ENCODE results near the gene XAF1. TPM values are rescaled to one million over a fixed set of nuclear protein-coding genes. Genes with fewer than 3 reads are reported as not detected.

Gene XAF1
- total and polyA plus RNA-seq, 9 of the 15 experiments (the other 6 are each of a cell fraction or from before 2014, with no cell fraction given): 0.07 to 0.22 (median 0.11) TPM; not detected in 4

- no peak for ATAC-seq
Observed at GRCh38 chr17:6779411-6779810, 23.6 kb downstream of the XAF1 start.

More at GRCh38 chr17:6779411-6779810, 23.6 kb downstream of the XAF1 start:
- Histone ChIP-seq H3K4me2 (ENCODE audit: insufficient read depth, low read length) (no peak overlapping the region), H3K27me3 (ENCODE audit: control insufficient read depth in 2 of 2, insufficient read depth in 2 of 2, low read length in 2 of 2) (peaks cover 12 to 44% of the 10 kb centered on the region in 2 experiments; a peak in 4 of 5 replicates), H3K4me1 (replicated peaks in 1 of 2; ENCODE audit: control insufficient read depth in 2 of 2, insufficient read depth in 2 of 2, low read length in 2 of 2) (peaks cover 0 to 6% of the 10 kb centered on the region in 2 experiments; a peak in 1 of 5 replicates), H3K36me3 (ENCODE audit: control insufficient read depth, insufficient read depth, low read length) (no peaks in the 10 kb centered on the region), H3K27ac (ENCODE audit: extremely low read depth, low read depth, low read length) (no peak overlapping the region), H3K79me2 (ENCODE audit: control insufficient read depth, insufficient read depth, low read length) (no peaks in the 10 kb centered on the region), H3K4me3 (no peak overlapping the region), H4K20me1 (replicated peaks; ENCODE audit: control insufficient read depth, insufficient read depth, low read length) (no peaks in the 10 kb centered on the region), H2AFZ (ENCODE audit: low read depth, low read length) (no peak overlapping the region), H3K9me1 (ENCODE audit: control insufficient read depth, insufficient read depth, low read length) (no peaks in the 10 kb centered on the region), H3K9me3 (replicated peaks; ENCODE audit: control insufficient read depth, insufficient read depth, low read depth, low read length) (no peaks in the 10 kb centered on the region), H3K9ac (ENCODE audit: insufficient read depth in 1 of 2, low read depth in 2 of 2, low read length in 2 of 2) (no peak overlapping the region)
- TF ChIP-seq MITF (IDR thresholded peaks at IDR 0.05): no peak
- no peak for TF ChIP-seq PREB (CRISPR knock-in tag; IDR thresholded peaks at IDR 0.05)
- TF ChIP-seq ZNF79 (CRISPR knock-in tag; IDR thresholded peaks at IDR 0.05; ENCODE audit: low read depth): no peak
- no peak for TF ChIP-seq HMGN3 (IDR thresholded peaks at IDR 0.05; ENCODE audit: borderline replicate concordance, extremely low read depth, insufficient read length, low read depth, low read length)
- no peak for TF ChIP-seq ZFP30 (CRISPR knock-in tag; IDR thresholded peaks at IDR 0.05; ENCODE audit: borderline replicate concordance)
- no peak for DNase-seq (ENCODE audit: extremely low read depth in 1 of 4, low spot score in 3 of 4)
- in situ Hi-C loops (cut with MboI) (no loop called here), intact Hi-C loops (cut with micrococcal nuclease) (no loop called here)
- ChIA-PET POLR2A (no interaction called here), CTCF (ENCODE audit: low intra/inter-chr PET ratio) (no interaction called here)
- WGBS (ENCODE audit: insufficient coverage, low coverage, missing lambda C conversion rate): 4% methylated on average over 2 of the region's 2 CpGs
- BruUV-seq (replicated peaks): no TSS peak
- FAIRE-seq: no peak

All from K562 (cell line).